Endodermal cell (in vitro differentiated cells): ENCODE results near the gene PIGV. TPM values are rescaled to one million over a fixed set of nuclear protein-coding genes. Genes with fewer than 3 reads are reported as not detected.
"Not testable (repeated sequence)": the region's sequence is repeated elsewhere in the genome, so short reads cannot be mapped to it uniquely, and the experiment has no call there.

Source experiments
- DNase-seq: peaks from one replicate; pipeline ENCODE4 v3.0.0-alpha.2; 2017
- H3K27ac ChIP-seq: 2 replicates; pipeline ENCODE4 v1.5.1; 2013; ENCODE audit warnings: mild to moderate bottlenecking, low read depth, low read length, moderate library complexity
- H3K27me3 ChIP-seq: 2 replicates; pipeline ENCODE4 v1.6.1; 2013; ENCODE audit warnings: mild to moderate bottlenecking, low read length, moderate library complexity; ENCODE audit not compliant: insufficient read depth, control insufficient read depth, poor library complexity, severe bottlenecking
- H3K36me3 ChIP-seq: 2 replicates; pipeline ENCODE4 v1.7.0; 2013; ENCODE audit warnings: mild to moderate bottlenecking, low read length, moderate library complexity; ENCODE audit not compliant: control insufficient read depth, insufficient read depth
- H3K4me1 ChIP-seq: one replicate; pipeline ENCODE4 v1.7.0; 2013; ENCODE audit warnings: low read length; ENCODE audit not compliant: control insufficient read depth, insufficient read depth
- H3K4me3 ChIP-seq: 2 replicates; pipeline ENCODE4 v1.5.1; 2013; ENCODE audit warnings: mild to moderate bottlenecking, low read length, moderate library complexity
- H3K9ac ChIP-seq: 2 replicates; pipeline ENCODE4 v1.6.1; 2013; ENCODE audit warnings: mild to moderate bottlenecking, low read length, moderate library complexity; ENCODE audit not compliant: poor library complexity, severe bottlenecking; ENCODE audit errors: extremely low read depth
- H3K9me3 ChIP-seq: 2 replicates; pipeline ENCODE4 v1.6.1; 2013; ENCODE audit warnings: mild to moderate bottlenecking, low read length, moderate library complexity; ENCODE audit not compliant: control insufficient read depth
- H3K27ac Mint-ChIP-seq: 2 replicates; pipeline ENCODE4 v1.8.0; 2020; ENCODE audit warnings: mixed read lengths
- H3K27me3 Mint-ChIP-seq: 2 replicates; pipeline ENCODE4 v1.8.0; 2021; ENCODE audit warnings: mild to moderate bottlenecking, mixed read lengths; ENCODE audit not compliant: insufficient read depth
- H3K36me3 Mint-ChIP-seq: 2 replicates; pipeline ENCODE4 v1.8.0; 2020; ENCODE audit warnings: low read depth, mixed read lengths
- H3K4me1 Mint-ChIP-seq: 2 replicates; pipeline ENCODE4 v1.8.0; 2020; ENCODE audit warnings: mixed read lengths
- H3K4me3 Mint-ChIP-seq: 2 replicates; pipeline ENCODE4 v1.8.0; 2020; ENCODE audit warnings: mild to moderate bottlenecking, moderate library complexity, mixed read lengths
- H3K9me3 Mint-ChIP-seq: 2 replicates; pipeline ENCODE4 v1.8.0; 2020; ENCODE audit warnings: mild to moderate bottlenecking, mixed read lengths
- WGBS, 2 experiments: methylation state at CpG; one replicate each; pipeline versions ENCODE4 v1.1.5 to v1.1.7; 2013; ENCODE audit warnings: missing lambda C conversion rate in 2 of 2, mixed read lengths in 1 of 2; ENCODE audit not compliant: insufficient coverage in 1 of 2, insufficient read length in 1 of 2; 5-methylcytosine and 5-hydroxymethylcytosine counted together
- total RNA-seq, 2 donors: library from RNA; stranded (reverse); fragmentation: NEBNext Ultra II Directional in 1 of 2; extraction: Animal tissue kit (Norgen Biotek cat#: 25700) in 1 of 2; gene quantifications; 2 replicates in 1 of 2; 3 replicates in 1 of 2; pipeline ENCODE4 v1.2.1, GENCODE V29; 2021
- TF ChIP-seq, protein P1 (sequence below): fragments of 200-600 bp; sonication (generic); conservative IDR thresholded peaks from 2 replicates; pipeline ENCODE4 v1.5.0; 2021; ENCODE audit warnings: antibody characterized with exemption, mild to moderate bottlenecking

Gene PIGV
- total RNA-seq, 2 donors from 2014 or later = 12.7 to 14.6 TPM

DNA sequence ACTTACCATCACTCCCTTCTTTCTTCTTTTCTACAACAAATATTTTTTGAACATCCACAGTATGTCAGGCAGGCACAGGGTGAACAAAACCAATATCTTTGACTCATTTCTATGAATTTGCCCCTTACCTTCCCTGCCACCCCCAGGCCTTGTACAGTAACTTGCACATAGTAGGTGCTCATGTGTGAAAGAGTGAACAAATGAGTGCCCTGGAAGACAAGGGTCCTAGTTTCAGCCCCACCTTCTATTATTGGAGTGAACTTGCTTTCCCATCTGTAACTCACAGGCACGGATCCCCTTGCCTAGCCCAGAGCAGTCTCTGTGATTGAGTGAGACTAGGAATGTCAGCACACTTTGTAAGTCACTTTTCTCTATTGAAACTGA, 51.6 kb downstream of the PIGV start:
- Histone ChIP-seq H3K9me3 (no peaks in the 10 kb centered on the region), H3K36me3 (peaks cover 57% of the 10 kb centered on the region), H3K27ac (no peak overlapping the region), H3K4me3 (no peak overlapping the region), H3K4me1 (no peaks in the 10 kb centered on the region), H3K9ac (no peak overlapping the region), H3K27me3 (no peaks in the 10 kb centered on the region)
- no peak overlapping the region for H3K4me3 Mint-ChIP-seq
- no peaks in the 10 kb centered on the region for H3K27me3 Mint-ChIP-seq
- no peak for DNase-seq
- TF ChIP-seq, protein P1, sequence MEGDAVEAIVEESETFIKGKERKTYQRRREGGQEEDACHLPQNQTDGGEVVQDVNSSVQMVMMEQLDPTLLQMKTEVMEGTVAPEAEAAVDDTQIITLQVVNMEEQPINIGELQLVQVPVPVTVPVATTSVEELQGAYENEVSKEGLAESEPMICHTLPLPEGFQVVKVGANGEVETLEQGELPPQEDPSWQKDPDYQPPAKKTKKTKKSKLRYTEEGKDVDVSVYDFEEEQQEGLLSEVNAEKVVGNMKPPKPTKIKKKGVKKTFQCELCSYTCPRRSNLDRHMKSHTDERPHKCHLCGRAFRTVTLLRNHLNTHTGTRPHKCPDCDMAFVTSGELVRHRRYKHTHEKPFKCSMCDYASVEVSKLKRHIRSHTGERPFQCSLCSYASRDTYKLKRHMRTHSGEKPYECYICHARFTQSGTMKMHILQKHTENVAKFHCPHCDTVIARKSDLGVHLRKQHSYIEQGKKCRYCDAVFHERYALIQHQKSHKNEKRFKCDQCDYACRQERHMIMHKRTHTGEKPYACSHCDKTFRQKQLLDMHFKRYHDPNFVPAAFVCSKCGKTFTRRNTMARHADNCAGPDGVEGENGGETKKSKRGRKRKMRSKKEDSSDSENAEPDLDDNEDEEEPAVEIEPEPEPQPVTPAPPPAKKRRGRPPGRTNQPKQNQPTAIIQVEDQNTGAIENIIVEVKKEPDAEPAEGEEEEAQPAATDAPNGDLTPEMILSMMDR = no peak
- H3K9me3 Mint-ChIP-seq = no peaks in the 10 kb centered on the region
- no peaks in the 10 kb centered on the region for H3K4me1 Mint-ChIP-seq
- peaks cover 65% of the 10 kb centered on the region for H3K36me3 Mint-ChIP-seq
- 80 to 95% methylated on average over 1 of the region's 1 CpG for WGBS, 2 experiments
- H3K27ac Mint-ChIP-seq = no peak overlapping the region

DNA sequence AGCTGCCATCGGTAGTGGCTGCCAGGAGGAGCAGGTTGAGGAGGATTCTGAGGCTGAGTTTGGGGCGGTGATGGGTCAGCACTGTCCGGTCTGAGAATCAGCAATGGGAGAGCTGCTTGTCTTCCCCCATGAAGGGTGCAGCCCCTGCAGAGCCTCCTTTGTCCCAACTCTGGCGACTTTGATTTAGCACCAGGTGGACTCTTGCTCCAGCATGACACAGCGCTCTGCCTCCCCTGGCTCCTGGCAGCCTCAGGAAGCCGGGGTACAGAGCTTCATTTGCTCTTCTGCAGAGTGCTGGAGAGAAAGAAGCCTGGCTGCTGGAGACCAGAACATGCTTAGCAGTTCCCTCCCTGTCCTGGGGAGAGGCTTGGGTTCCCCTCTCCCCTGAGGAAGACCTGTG, 52.0 kb downstream of the PIGV start:
- Mint-ChIP-seq H3K9me3 (no peaks in the 10 kb centered on the region), H3K27ac (no peak overlapping the region), H3K27me3 (no peaks in the 10 kb centered on the region), H3K4me1 (no peaks in the 10 kb centered on the region), H3K36me3 (peaks cover 64% of the 10 kb centered on the region), H3K4me3 (no peak overlapping the region)
- Histone ChIP-seq H3K36me3 (peaks cover 56% of the 10 kb centered on the region), H3K4me1 (no peaks in the 10 kb centered on the region), H3K27me3 (no peaks in the 10 kb centered on the region), H3K4me3 (no peak overlapping the region), H3K27ac (no peak overlapping the region), H3K9me3 (no peaks in the 10 kb centered on the region), H3K9ac (no peak overlapping the region)
- no peak for DNase-seq
- TF ChIP-seq, protein P1 = no peak
- WGBS, 2 experiments = 88 to 94% methylated on average over 5 to 6 of the region's 6 CpGs

DNA sequence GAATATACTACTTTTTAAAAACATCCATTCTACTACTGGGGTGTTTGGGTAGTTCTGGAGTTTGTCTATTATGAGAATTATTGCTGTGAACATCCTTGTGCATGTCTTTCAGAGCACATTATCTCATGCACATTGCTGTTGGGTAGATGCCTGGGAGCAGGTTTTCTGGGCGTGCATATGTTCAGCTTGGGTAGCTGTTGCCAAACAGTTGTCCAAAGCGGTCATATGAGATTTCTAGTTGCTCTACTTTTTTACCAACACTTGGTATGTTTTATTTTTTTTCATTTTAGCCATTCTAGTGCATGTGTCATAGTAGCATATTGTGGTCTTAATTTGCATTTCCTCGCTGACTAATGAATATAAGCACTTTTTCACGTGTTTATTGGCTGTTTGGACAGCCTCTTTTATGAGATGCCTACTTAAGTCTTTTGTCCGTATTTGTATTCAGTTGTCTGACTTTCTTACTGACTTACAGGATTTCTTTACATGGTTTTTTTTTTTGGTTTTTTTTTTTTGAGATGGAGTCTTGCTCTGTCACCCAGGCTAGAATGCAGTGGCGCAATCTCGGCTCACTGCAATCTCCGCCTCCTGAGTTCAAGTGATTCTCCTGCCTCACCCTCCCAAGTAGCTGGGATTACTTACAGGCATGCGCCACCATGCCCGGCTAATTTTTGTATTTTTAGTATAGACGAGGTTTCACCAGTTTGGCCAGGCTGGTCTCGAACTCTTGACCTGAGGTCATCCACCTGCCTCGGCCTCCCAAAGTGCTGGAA, 56.9 kb downstream of the PIGV start:
- H3K27ac Mint-ChIP-seq = no peak overlapping the region
- 94 to 98% methylated on average over 11 to 13 of the region's 13 CpGs for WGBS, 2 experiments
- Histone ChIP-seq H3K36me3 (peaks cover 58% of the 10 kb centered on the region), H3K27me3 (no peaks in the 10 kb centered on the region), H3K9me3 (no peaks in the 10 kb centered on the region), H3K9ac (no peak overlapping the region), H3K4me1 (no peaks in the 10 kb centered on the region), H3K4me3 (no peak overlapping the region), H3K27ac (no peak overlapping the region)
- H3K4me3 Mint-ChIP-seq = no peak overlapping the region
- H3K27me3 Mint-ChIP-seq = no peaks in the 10 kb centered on the region
- H3K4me1 Mint-ChIP-seq = no peaks in the 10 kb centered on the region
- peaks cover 51% of the 10 kb centered on the region for H3K36me3 Mint-ChIP-seq
- TF ChIP-seq, protein P1 = no peak
- no peak for DNase-seq
- H3K9me3 Mint-ChIP-seq = no peaks in the 10 kb centered on the region

- H3K4me3 Mint-ChIP-seq, DNase-seq, H3K9me3 ChIP-seq, H3K4me1 Mint-ChIP-seq, H3K27ac ChIP-seq, H3K4me3 ChIP-seq, H3K27me3 Mint-ChIP-seq, H3K27ac Mint-ChIP-seq, H3K9me3 Mint-ChIP-seq, H3K4me1 ChIP-seq, H3K27me3 ChIP-seq, H3K9ac ChIP-seq: not testable (repeated sequence)
- H3K36me3 Mint-ChIP-seq = peaks cover 63% of the 10 kb centered on the region
- H3K36me3 ChIP-seq = peaks cover 69% of the 10 kb centered on the region
- WGBS, 2 experiments = 90 to 100% methylated on average over 6 of the region's 6 CpGs
These were observed 60.1 kb downstream of the PIGV start for GRCh38 chr1:26847826-26848225.
